ENCODE measurements around the gene PDZRN3.

The PDZRN3 gene

GRCh38 chr3:73622091-73622805 is 2.5 kb downstream of the PDZRN3 start:
- DNase-seq (ENCODE audit: low spot score), result peak; percentile 43

- DNase-seq (ENCODE audit: low spot score), result no peak
Measured at GRCh38 chr3:73621388-73621787, 3.4 kb downstream of the PDZRN3 start.

- no peak for DNase-seq (ENCODE audit: low spot score)
Measured at GRCh38 chr3:73618461-73618860, 6.3 kb downstream of the PDZRN3 start.

- DNase-seq (ENCODE audit: low spot score), result no peak
Measured at GRCh38 chr3:73616056-73616455, 8.7 kb downstream of the PDZRN3 start.

- no peak for DNase-seq (ENCODE audit: low spot score)
Measured at GRCh38 chr3:73614419-73614818, 10.3 kb downstream of the PDZRN3 start.

- no peak for DNase-seq (ENCODE audit: low spot score)
Measured at GRCh38 chr3:73611176-73611575, 13.6 kb downstream of the PDZRN3 start.

- DNase-seq (ENCODE audit: low spot score), result no peak
Measured at GRCh38 chr3:73610493-73610892, 14.2 kb downstream of the PDZRN3 start.

- DNase-seq (ENCODE audit: low spot score), result no peak
Measured at GRCh38 chr3:73609655-73610054, 15.1 kb downstream of the PDZRN3 start.

GRCh38 chr3:73609315-73609641 is 15.5 kb downstream of the PDZRN3 start:
- no peak for DNase-seq (ENCODE audit: low spot score)

GRCh38 chr3:73608456-73609314 is 16.1 kb downstream of the PDZRN3 start:
- no peak for DNase-seq (ENCODE audit: low spot score)

GRCh38 chr3:73605861-73606260 is 18.9 kb downstream of the PDZRN3 start:
- no peak for DNase-seq (ENCODE audit: low spot score)

- no peak for DNase-seq (ENCODE audit: low spot score)
Measured at GRCh38 chr3:73605412-73605811, 19.3 kb downstream of the PDZRN3 start.

GRCh38 chr3:73604451-73604850 is 20.3 kb downstream of the PDZRN3 start:
- DNase-seq (ENCODE audit: low spot score), result no peak

GRCh38 chr3:73603762-73604171 is 21.0 kb downstream of the PDZRN3 start:
- no peak for DNase-seq (ENCODE audit: low spot score)

- no peak for DNase-seq (ENCODE audit: low spot score)
Measured at GRCh38 chr3:73602170-73602569, 22.6 kb downstream of the PDZRN3 start.

GRCh38 chr3:73601481-73601880 is 23.3 kb downstream of the PDZRN3 start:
- no peak for DNase-seq (ENCODE audit: low spot score)

- DNase-seq (ENCODE audit: low spot score), result no peak
Measured at GRCh38 chr3:73601011-73601410, 23.7 kb downstream of the PDZRN3 start.

- DNase-seq (ENCODE audit: low spot score), result no peak
Measured at GRCh38 chr3:73600293-73600938, 24.3 kb downstream of the PDZRN3 start.

- no peak for DNase-seq (ENCODE audit: low spot score)
Measured at GRCh38 chr3:73599605-73600004, 25.1 kb downstream of the PDZRN3 start.

- no peak for DNase-seq (ENCODE audit: low spot score)
Measured at GRCh38 chr3:73597476-73597875, 27.3 kb downstream of the PDZRN3 start.

- no peak for DNase-seq (ENCODE audit: low spot score)
Measured at GRCh38 chr3:73592154-73593144, 32.3 kb downstream of the PDZRN3 start.

GRCh38 chr3:73591286-73591800 is 33.4 kb downstream of the PDZRN3 start:
- DNase-seq (ENCODE audit: low spot score), result no peak
